Stimulated activated naive CD8-positive, alpha-beta T cell treated with anti-CD3 and anti-CD28 coated beads, Interleukin-15, amount 100 ng/mL, for 72 hours (primary cell): ENCODE measurements around the gene C11orf68.

ENCODE experiments used
- ATAC-seq: fragments of 150-1000 bp; cut with Tn5 transposase; 2 replicates; pipeline ENCODE4 v1.10.0; 2021; ENCODE audit warnings: mild to moderate bottlenecking, moderate library complexity
- DNase-seq, 2 donors: peaks; one replicate each; pipeline ENCODE4 v3.0.0; 2021 to 2022
- H3K27ac Mint-ChIP-seq, 2 donors: one replicate each; pipeline ENCODE4 v1.8.0; 2022; ENCODE audit warnings: mild to moderate bottlenecking in 2 of 2, mixed read lengths in 2 of 2, moderate library complexity in 2 of 2
- H3K27me3 Mint-ChIP-seq: one replicate; pipeline ENCODE4 v1.8.0; 2022; ENCODE audit warnings: mixed read lengths
- H3K4me1 Mint-ChIP-seq: one replicate; pipeline ENCODE4 v1.8.0; 2022; ENCODE audit warnings: mild to moderate bottlenecking, mixed read lengths
- H3K4me3 Mint-ChIP-seq, 2 donors: one replicate each; pipeline ENCODE4 v1.8.0; 2022; ENCODE audit warnings: mild to moderate bottlenecking in 2 of 2, mixed read lengths in 2 of 2, moderate library complexity in 1 of 2
- H3K9me3 Mint-ChIP-seq, 2 donors: one replicate each; pipeline ENCODE4 v1.8.0; 2022; ENCODE audit warnings: mixed read lengths in 2 of 2

Gene C11orf68

DNA sequence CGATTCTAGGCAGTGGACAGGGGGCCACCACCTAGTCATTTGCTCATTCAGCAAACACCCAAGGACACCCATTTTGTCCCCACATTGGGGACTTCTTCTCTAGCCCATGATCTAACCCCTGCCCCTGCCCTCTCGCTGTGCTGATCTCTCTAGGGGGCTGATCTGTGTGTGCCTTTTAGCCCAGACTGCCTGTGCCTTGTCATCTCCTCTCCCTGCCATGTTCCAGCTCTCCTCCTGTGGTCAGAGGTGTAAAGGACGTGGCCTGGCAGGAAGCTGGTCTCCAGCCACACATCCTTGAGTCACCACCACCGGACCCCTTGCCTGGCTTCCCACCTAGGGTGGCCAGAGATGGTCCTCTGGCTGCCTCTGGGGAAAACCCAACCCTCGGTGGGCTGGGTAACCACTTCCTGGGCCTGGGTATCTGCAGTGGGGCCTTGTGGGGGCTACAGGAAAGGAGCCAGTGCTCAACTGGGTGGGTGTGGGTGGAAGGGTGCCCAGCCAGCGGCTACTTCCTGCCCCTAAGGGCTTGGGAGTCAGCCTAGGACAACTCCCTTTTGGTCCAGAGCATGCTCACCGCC lies 37.9 kb downstream of the C11orf68 start:
- Mint-ChIP-seq H3K4me1 (peaks cover 89% of the 10 kb centered on the region), H3K27me3 (no peaks in the 10 kb centered on the region), H3K9me3 (no peaks in the 10 kb centered on the region), H3K4me3 (peak overlapping the region; percentile 77 to 88), H3K27ac (peak overlapping the region; percentile 36 to 72)
- peak; percentile 67 for ATAC-seq
- peak in 1 of 2 donors; percentile 53 for DNase-seq

DNA sequence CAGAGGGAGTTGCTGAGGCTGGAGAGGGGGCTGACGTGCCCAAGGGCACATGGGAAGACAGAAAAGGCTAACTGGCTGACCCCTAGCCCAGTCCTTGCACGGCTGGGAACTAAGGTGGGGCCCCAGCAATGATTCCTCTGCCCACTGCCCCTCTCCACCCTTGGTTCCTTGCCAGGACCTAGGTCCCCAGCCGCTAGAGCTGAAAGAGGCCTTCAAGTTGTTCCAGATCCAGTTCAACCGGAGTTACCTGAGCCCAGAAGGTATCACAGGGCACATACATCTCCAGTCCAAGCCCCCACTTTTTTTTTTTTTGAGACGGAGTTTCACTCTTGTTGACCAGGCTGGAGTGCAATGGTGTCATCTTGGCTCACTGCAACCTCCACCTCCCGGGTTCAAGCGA lies 38.8 kb downstream of the C11orf68 start:
- Mint-ChIP-seq H3K9me3 (no peaks in the 10 kb centered on the region), H3K4me3 (peak overlapping the region; percentile 77 to 88), H3K27ac (peak overlapping the region; percentile 78 to 91), H3K27me3 (no peaks in the 10 kb centered on the region), H3K4me1 (peaks cover 82% of the 10 kb centered on the region)
- ATAC-seq = no peak
- no peak for DNase-seq

DNA sequence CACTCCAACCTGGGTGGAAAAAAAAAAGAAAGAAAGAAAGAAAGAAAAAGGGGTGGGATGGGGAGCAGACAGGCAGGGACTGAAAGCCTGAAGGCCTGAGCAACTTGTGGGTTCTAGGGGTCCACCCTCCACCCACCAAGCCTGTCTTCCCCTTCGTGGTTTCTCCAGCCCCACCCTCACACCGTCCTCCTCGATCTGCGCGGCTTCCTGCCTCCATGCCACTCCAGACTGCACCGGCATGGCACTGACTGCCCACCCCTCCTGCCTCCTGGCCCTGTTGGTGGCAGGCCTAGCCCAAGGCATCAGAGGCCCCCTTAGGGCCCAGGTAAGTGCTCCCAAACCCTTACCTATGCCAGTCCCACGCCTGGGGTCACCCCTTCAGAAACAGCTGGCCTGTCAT lies 39.2 kb downstream of the C11orf68 start, which contains the start of gene CTSW:
Gene CTSW (plus strand): TSS at position 221 of the 400 bp plus-strand sequence. CDS start 18 bp downstream, at position 239.
- Mint-ChIP-seq H3K4me1 (peaks cover 78% of the 10 kb centered on the region), H3K27ac (peak within 1 kb of the TSS; percentile 78 to 91), H3K27me3 (no peaks in the 10 kb centered on the region), H3K4me3 (peak within 1 kb of the TSS; percentile 77 to 88), H3K9me3 (no peaks in the 10 kb centered on the region)
- ATAC-seq = peak; percentile 56
- peak in 1 of 2 donors; percentile 42 for DNase-seq

DNA sequence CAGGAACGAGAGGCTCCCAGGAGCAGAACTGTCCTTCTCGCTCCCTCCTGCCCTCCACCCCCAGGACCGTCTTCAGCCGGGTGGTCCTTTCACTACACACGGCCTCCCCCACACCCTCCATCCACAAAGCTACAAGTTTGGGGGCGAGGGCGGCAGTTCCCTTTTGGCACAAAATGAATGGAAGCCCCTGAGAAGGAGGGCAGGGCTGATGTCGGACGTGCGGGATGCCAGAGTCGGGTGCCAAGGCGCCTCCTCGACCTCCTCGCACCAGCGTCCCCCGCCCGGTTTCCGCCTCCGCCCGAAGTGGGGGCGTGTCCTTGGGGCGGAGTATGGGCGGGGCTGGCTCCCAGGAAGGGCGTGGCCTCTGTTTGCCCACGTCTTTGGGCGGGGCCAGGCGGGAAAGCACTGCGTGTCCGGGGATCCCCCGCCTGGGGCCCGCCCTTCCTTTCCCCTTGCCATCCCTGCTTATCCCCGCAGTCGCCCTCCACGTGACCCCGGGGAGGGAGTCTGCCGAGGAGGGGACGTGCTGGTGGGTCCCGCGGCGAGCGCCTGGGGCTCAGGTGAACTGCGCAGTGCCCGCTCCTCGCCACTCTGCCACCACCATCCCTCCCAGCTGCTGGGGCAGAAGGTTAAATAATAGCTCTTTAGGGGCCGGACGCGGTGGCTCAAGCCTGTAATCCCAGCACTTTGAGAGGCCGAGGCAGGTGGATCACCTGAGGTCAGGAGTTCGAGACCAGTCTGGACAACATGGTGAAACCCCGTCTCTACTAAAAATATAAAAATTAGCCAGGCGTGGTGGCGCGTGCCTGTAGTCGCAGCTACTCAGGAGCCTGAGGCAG lies 45.3 kb downstream of the C11orf68 start:
- Mint-ChIP-seq H3K27ac (peak overlapping the region; percentile 88 to 97), H3K9me3 (no peaks in the 10 kb centered on the region), H3K4me1 (peaks cover 66% of the 10 kb centered on the region), H3K4me3 (peak overlapping the region; percentile 91 to 98), H3K27me3 (peaks cover 6% of the 10 kb centered on the region)
- ATAC-seq (peak; percentile 82), DNase-seq (peak; percentile 97 to 98)

- DNase-seq = no peak
- Mint-ChIP-seq H3K27me3 (peaks cover 6% of the 10 kb centered on the region), H3K4me3 (peak within 1 kb of the TSS; percentile 91 to 98), H3K9me3 (no peaks in the 10 kb centered on the region), H3K27ac (peak within 1 kb of the TSS; percentile 88 to 97), H3K4me1 (peaks cover 59% of the 10 kb centered on the region)
- ATAC-seq = peak; percentile 13
Observed at GRCh38 chr11:65872586-65873317, 46.1 kb downstream of the C11orf68 start, which contains the start of gene EFEMP2. EFEMP2 (minus strand) TSS chr11:65872800; CDS start chr11:65872354, 446 bp downstream.

- H3K9me3 Mint-ChIP-seq = no peaks in the 10 kb centered on the region
- DNase-seq (no peak), ATAC-seq (no peak)
- peak overlapping the region; percentile 60 to 63 for H3K4me3 Mint-ChIP-seq
- peaks cover 59% of the 10 kb centered on the region for H3K4me1 Mint-ChIP-seq
- H3K27me3 Mint-ChIP-seq = peaks cover 6% of the 10 kb centered on the region
- H3K27ac Mint-ChIP-seq = peak overlapping the region in 1 of 2 donors; percentile 48
Observed at GRCh38 chr11:65871811-65872548, 46.9 kb downstream of the C11orf68 start.

- H3K9me3 Mint-ChIP-seq = no peaks in the 10 kb centered on the region
- peaks cover 57% of the 10 kb centered on the region for H3K4me1 Mint-ChIP-seq
- peaks cover 6% of the 10 kb centered on the region for H3K27me3 Mint-ChIP-seq
- ATAC-seq = no peak
- H3K27ac Mint-ChIP-seq = peak overlapping the region in 1 of 2 donors; percentile 59
- no peak for DNase-seq
- peak overlapping the region in 1 of 2 donors; percentile 63 for H3K4me3 Mint-ChIP-seq
Observed at GRCh38 chr11:65870706-65871681, 47.9 kb downstream of the C11orf68 start.

DNA sequence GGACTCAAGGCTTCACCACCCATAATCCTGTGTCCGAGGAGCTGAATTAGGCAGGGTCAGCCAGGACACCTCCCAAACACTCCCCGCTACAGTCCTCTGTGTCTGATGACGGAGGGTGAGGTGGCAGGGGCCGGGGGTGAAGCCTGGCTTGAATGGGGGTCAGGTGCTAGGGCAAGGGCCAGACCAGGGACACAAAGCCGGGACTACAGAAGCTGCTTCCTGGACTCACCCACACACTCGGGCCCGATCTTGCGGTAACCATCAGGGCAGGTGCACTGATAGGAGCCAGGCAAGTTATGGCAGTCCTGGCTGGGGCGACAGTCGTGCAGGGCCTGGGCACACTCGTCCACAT lies 48.6 kb downstream of the C11orf68 start:
- H3K27ac Mint-ChIP-seq = no peak overlapping the region
- no peaks in the 10 kb centered on the region for H3K9me3 Mint-ChIP-seq
- ATAC-seq = no peak
- no peak for DNase-seq
- H3K4me3 Mint-ChIP-seq = no peak overlapping the region
- peaks cover 6% of the 10 kb centered on the region for H3K27me3 Mint-ChIP-seq
- peaks cover 57% of the 10 kb centered on the region for H3K4me1 Mint-ChIP-seq

DNA sequence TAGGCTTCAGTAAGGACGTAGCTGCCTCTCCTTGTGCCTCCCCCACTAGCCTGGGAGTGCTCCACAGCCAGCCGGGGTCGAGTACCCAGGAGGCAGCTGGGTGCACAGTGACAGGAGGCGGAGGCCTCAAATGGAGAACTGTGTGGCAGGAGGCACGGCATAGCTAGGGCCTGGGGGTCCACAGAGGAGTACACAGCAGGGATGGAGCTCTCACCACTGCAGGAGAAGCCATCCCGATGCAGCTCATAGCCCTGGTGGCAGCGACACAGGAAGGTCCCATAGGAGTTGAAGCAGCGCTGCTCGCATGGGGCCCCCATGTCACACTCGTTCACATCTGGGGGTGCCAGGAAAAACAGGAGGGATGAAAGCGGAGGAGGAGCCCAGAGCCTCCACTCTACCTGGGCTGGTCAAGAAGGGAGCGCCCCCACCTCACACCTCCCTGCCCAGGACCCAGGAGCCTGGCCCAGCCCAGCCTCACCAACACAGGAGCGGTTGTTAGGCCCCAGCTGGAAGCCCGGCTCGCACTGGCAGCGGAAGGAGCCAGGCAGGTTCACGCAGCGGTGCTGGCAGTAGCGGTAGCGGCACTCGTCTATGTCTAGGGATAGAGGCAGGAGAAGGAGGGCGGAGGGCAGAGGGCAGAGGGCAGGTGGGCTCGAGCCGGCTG lies 49.1 kb downstream of the C11orf68 start:
- H3K9me3 Mint-ChIP-seq = no peaks in the 10 kb centered on the region
- ATAC-seq (no peak), DNase-seq (no peak)
- H3K27ac Mint-ChIP-seq = no peak overlapping the region
- H3K4me3 Mint-ChIP-seq = no peak overlapping the region
- H3K4me1 Mint-ChIP-seq = peaks cover 57% of the 10 kb centered on the region
- peaks cover 6% of the 10 kb centered on the region for H3K27me3 Mint-ChIP-seq

DNA sequence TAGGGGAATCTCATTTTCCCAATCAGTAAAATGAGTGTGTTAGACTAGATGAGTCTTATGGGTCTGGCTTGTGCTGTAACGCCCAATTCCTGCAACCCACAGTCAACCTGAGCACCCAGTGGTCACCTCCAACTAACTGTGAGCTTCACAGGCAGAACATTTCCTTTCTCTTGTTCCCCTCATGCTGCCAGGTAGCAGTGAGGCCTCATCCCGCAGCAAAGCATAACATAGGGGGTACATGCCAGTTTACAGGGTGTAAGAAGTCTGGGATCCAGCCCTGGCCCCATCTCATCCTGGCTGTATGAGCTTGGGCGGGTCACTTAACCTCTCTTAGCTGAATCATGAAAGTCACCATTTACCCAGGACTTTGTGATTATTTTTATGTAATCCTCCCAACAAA lies 50.0 kb downstream of the C11orf68 start:
- Mint-ChIP-seq H3K9me3 (no peaks in the 10 kb centered on the region), H3K27me3 (peaks cover 6% of the 10 kb centered on the region), H3K4me3 (no peak overlapping the region), H3K4me1 (peaks cover 61% of the 10 kb centered on the region), H3K27ac (no peak overlapping the region)
- DNase-seq (no peak), ATAC-seq (no peak)

DNA sequence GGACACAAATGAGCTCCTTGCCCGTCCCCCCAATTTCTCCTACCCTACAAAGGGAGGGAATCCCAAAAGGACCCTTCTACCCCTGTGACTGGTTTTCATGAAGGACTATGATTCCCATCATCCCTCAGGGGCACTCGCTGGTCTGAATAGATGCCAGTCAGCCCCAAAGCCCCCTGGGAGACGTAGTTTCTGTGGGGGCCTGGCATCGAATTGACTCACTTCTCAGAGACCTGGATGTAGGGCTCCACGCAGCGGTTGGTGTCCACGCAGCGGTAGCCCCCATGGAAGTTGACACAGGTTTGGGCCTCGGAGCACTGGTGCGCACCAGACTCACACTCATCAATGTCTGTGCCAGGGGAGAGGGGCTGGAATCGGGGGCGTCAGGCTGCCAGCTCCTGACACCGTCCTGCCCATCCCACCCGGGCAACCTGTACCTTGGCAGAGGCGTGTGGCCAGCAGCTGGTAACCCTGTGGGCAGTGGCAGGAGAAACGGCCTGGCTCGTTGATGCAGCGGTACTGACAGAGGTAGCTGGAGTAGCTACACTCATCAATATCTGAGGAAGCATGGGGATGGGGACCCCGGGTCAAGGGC lies 50.7 kb downstream of the C11orf68 start:
- Mint-ChIP-seq H3K27ac (no peak overlapping the region), H3K27me3 (peaks cover 4% of the 10 kb centered on the region), H3K4me1 (peaks cover 60% of the 10 kb centered on the region), H3K4me3 (no peak overlapping the region), H3K9me3 (no peaks in the 10 kb centered on the region)
- DNase-seq (no peak), ATAC-seq (no peak)

DNA sequence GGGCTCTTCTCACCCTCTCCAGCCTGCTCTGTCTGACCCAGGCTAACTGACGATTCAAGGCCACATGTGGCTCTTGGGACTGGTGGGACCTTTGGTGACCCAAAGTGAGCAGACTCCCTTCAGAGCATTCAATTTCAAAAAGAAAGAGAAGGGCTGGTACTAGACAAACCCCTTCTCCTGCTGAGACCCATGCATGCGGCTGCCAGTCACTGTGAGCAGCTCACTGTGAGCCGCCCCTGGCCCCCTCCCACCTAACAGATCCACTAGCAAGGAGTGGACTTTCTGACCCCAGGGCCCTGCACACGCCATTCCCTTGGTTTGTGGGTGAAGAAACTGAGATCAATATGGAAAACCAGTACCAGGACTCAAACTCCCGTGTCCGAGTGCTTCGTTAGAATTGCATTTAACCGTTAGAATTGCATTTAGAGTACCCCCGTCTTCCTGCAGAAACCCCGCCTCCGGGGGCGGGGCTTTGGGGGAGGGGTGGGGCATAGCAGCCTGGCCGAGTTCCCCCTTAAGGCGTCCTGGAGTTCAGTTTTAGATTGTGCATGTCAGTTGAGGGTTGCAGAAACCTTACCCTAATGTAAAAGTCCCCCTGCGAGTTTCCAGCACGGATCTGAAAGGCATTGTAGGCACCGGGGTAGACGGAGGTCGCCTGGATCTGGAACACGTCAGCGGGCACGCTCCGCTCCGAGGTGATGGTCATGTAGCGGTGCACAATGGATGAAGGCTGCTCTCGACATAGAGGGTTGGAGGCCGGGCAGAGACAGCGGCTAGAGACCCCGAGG lies 51.4 kb downstream of the C11orf68 start:
- no peaks in the 10 kb centered on the region for H3K27me3 Mint-ChIP-seq
- ATAC-seq = no peak
- peaks cover 62% of the 10 kb centered on the region for H3K4me1 Mint-ChIP-seq
- H3K9me3 Mint-ChIP-seq = no peaks in the 10 kb centered on the region
- DNase-seq = no peak
- H3K4me3 Mint-ChIP-seq = no peak overlapping the region
- H3K27ac Mint-ChIP-seq = no peak overlapping the region
